ENCODE data around the gene ATXN2. TPM values are rescaled to one million over a fixed set of nuclear protein-coding genes. Genes with fewer than 3 reads are reported as not detected.

The ATXN2 gene
- total RNA-seq, 8 experiments from 2014 or later, result 21.3 to 103 (median 36.7) TPM

DNA sequence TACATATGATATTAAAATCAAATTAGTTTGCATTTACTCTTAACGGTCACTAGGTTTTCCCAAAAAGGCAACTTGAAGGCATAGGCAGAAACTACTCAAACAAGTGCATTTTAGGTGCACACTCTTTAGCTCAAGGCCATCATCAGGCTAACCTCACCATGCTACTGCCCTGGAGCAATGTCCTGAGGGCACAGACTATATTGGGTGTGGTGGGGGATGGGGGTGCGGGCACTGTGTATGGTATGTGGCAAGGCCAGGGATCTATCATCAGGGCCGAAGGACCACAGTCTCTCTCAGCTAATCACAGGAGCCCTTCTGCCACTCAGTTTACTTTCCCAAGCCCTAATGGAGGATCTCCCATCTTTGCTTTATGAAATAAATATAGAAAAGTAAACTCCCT is 141.5 kb downstream of the ATXN2 start:
- Histone ChIP-seq H3K27ac (no peak overlapping the region), H3K4me1 (replicated peaks in 1 of 2) (no peaks in the 10 kb centered on the region), H3K4me3 (no peak overlapping the region)
- WGBS, 10 experiments, result 40 to 100% (median 63%) methylated on average over 1 to 2 of the region's 3 CpGs; no CpG with 5 or more reads in 3 of the 10 experiments
- ATAC-seq (replicated peaks in 6 of 8), result no peak
- in situ Hi-C loops (cut with MboI; ENCODE audit: low pct_unique_long_range_greater_than_20kb in 2 of 9, low sequenced_read_pairs in 9 of 9, unreplicated experiment in 9 of 9), result no loop called here

DNA sequence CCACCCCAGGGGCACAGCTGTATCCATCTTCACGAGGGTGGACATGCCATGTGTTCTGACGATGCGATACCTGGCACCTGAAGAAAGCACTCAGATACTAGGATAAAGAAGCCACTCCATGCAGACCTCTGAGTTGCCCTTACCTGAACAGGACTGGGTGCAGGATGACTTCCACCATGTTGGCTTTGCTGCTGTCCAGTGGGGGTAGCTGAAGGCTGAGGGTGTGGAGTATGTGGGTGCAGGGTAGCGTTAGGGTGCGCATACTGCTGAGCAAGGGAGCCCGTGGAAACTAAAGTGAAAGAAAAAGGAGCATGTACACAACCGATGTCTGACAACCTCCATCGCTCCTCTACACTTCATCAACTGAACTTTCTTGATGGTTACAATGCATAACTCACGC is 142.0 kb downstream of the ATXN2 start:
- H3K4me3 ChIP-seq, result no peak overlapping the region
- no peak for ATAC-seq (replicated peaks in 6 of 8)
- WGBS, 10 experiments, result 86 to 100% (median 100%) methylated on average over 1 to 5 of the region's 9 CpGs; no CpG with 5 or more reads in 1 of the 10 experiments
- in situ Hi-C loops (cut with MboI; ENCODE audit: low pct_unique_long_range_greater_than_20kb in 2 of 9, low sequenced_read_pairs in 9 of 9, unreplicated experiment in 9 of 9), result no loop called here
- no peaks in the 10 kb centered on the region for H3K4me1 ChIP-seq (replicated peaks in 1 of 2)
- H3K27ac ChIP-seq, result no peak overlapping the region

DNA sequence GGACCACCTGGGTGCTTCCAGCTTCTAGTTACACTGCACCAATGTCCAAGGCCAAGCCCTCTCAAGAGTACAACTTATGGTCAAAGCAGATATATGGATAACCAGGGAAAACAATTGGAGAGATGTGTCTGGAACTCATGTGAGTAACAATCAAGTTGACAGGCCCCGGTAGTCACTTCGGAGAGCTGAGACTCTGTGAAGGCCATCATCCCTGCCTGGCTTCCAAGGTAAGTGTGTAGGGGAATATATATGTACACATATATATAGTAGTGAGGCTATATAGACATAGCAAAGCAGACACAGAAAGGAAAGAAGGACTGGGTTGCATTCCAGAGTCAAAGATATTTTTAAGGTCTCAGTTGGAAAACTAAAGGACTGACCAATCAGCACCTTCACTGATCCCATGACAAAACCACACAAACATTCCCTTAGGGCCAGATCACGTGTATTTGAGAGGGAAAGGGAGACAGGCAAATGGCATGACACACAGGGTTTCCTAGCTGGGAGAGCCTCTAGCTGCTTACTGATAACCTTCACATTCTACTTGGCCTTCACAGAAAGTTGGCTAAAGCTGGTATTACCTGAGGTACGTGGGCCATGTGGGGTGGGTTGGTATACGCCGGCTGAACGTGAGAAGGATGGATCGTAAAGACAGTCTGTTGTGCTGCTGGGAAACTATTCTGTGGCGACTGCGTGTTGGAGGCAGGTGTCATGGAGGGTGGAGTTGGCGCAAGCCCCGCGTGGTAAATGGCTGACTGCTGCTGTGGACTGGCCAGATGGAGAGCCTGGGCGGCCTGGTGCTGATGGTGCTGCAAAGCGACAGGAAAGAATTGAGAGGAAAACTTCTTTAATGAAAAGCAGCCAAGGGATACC is 143.4 kb downstream of the ATXN2 start:
- in situ Hi-C loops (cut with MboI; ENCODE audit: low pct_unique_long_range_greater_than_20kb in 2 of 9, low sequenced_read_pairs in 9 of 9, unreplicated experiment in 9 of 9), result no loop called here
- 84 to 100% (median 96%) methylated on average over 1 to 15 of the region's 15 CpGs; no CpG with 5 or more reads in 1 of the 10 experiments for WGBS, 10 experiments
- Histone ChIP-seq H3K4me3 (no peak overlapping the region), H3K4me1 (replicated peaks in 1 of 2) (no peaks in the 10 kb centered on the region), H3K27ac (no peak overlapping the region)
- peak in 1 of 8 experiments; percentile 19 for ATAC-seq (replicated peaks in 6 of 8)

DNA sequence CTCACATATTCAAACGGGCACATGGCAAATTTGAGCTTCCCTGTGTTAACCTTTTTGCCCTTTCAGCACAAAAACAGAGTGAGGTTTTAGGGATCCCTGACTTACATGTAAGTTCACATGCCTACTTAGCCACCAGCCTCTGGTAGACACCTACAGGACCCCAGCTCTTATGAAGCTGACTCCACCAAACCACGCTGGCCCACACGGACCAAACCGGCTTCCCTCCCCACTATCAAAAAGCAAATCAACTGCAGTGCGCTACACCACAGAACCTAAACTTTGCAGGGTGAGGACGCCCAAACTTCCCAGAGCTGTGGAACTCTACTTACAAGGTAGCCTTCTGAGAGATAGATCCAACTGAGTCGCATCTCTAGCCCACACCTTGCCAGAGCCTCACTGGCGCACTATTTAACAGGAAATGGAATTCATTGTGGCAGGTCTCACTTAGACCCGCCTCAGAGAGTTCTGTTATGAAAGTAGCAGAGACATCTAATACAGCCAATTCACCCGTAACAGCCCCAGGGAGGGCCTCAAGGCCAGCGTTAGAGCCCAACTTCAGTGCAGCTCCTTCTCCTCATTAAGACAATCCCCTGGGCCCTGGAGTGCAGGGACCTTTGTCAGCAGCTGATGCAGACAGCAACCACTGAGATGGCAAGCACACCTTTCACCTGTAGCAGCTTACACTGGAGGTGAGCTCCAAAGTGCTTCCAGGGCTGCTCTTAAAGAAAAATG is 144.2 kb downstream of the ATXN2 start:
- in situ Hi-C loops (cut with MboI; ENCODE audit: low pct_unique_long_range_greater_than_20kb in 2 of 9, low sequenced_read_pairs in 9 of 9, unreplicated experiment in 9 of 9), result no loop called here
- ATAC-seq (replicated peaks in 6 of 8), result no peak
- 82 to 100% (median 92%) methylated on average over 2 to 8 of the region's 11 CpGs; no CpG with 5 or more reads in 1 of the 10 experiments for WGBS, 10 experiments
- Histone ChIP-seq H3K27ac (no peak overlapping the region), H3K4me3 (no peak overlapping the region), H3K4me1 (replicated peaks in 1 of 2) (no peaks in the 10 kb centered on the region)

DNA sequence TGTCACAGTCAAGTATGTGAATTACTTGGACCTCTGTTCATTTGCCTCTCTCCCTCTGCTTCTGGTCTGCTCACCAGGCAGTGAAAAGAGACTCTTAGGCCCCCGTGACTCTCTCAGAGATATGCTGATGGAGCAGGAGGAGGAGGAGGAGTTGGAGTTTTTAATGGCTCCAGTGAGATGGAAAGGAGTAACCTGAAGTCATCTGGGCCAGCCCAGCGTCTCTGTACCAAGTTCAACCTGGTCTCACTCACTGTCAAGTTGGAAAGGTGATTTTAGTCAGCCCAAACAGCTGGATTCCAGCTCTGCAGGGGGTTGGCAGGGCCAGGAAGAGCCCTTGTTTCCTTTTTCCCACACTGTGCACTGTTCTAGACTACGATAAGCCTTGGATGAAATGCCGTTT is 144.8 kb downstream of the ATXN2 start:
- Histone ChIP-seq H3K4me3 (no peak overlapping the region), H3K4me1 (replicated peaks in 1 of 2) (no peaks in the 10 kb centered on the region), H3K27ac (no peak overlapping the region)
- in situ Hi-C loops (cut with MboI; ENCODE audit: low pct_unique_long_range_greater_than_20kb in 2 of 9, low sequenced_read_pairs in 9 of 9, unreplicated experiment in 9 of 9), result no loop called here
- WGBS, 10 experiments, result 17 to 77% (median 65%) methylated on average over 1 to 4 of the region's 4 CpGs; no CpG with 5 or more reads in 4 of the 10 experiments
- ATAC-seq (replicated peaks in 6 of 8), result peak in 1 of 8 experiments; percentile 8

DNA sequence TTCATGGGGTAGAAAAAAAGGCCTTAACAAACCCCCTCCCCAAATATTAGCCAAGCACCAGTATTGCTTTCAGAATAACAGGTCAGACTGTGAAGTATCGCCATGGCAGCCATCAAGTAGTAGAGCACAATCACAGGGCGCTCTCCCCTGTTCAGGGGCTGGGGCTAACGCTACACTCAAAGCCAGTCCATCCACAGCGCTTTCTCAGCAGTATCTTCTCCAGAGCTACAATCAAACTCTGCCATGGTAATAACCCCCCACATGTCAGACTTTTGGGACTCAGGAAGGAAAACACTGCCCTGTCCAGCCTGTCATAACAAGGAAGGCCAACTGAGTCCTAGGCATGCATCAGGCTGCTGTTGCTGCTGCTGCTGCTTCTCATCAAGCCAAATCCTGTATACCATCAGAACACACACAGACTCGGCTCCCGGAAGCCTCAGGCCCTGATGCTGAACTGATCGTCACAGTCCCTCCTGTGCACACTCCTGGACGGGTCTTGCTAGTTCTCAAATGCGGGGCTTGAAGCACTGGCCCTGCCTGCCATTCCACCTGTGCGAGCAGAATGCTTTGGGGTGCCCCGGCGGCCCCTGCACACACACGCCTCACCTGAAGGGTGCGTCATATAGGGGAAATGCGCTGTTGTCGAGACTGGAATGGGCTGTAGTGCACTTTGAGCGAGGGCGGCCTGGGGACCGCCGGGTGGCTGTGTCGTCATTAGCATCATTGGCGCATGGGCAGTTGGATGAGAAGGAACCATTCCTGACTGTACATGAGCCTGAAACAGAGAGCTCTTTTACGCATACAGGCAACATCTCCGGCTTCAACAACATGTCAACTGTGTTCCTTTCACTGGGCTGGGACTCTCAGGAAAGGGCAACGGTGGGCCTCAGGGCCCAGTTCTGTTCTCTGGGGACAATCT is 145.8 kb downstream of the ATXN2 start:
- 89 to 100% (median 100%) methylated on average over 1 to 8 of the region's 25 CpGs; no CpG with 5 or more reads in 5 of the 10 experiments for WGBS, 10 experiments
- no peaks in the 10 kb centered on the region for H3K4me1 ChIP-seq (replicated peaks in 1 of 2)
- peak in 4 of 8 experiments; percentile 23 to 50 (median 35) for ATAC-seq (replicated peaks in 6 of 8)
- no peak overlapping the region for H3K27ac ChIP-seq
- in situ Hi-C loops (cut with MboI; ENCODE audit: low pct_unique_long_range_greater_than_20kb in 2 of 9, low sequenced_read_pairs in 9 of 9, unreplicated experiment in 9 of 9), result no loop called here
- H3K4me3 ChIP-seq, result no peak overlapping the region

DNA sequence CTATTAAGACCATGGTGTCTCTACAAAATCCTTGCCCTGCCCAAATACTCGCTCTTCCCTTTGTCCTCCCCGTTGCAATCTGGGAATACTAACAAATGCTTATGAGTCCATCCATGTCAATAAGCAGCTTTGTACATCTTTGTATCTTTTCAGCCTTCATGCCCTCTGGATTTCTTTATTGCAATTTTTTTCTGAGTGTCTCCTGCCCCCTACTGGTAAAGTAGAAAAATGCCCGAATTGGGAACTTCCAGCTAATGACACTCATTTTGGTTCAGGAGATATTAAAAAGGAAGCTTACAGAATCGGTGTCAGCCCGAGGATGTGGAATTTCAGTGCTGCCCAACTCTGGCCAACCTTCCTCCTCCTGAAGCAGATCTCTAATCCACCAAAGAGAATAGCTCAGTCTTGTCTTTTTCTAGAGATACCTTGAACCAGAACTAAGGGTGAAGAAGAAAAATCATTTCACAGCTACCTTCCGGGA is 147.4 kb downstream of the ATXN2 start:
- WGBS, 10 experiments, result 25 to 92% (median 42%) methylated on average over 1 to 6 of the region's 6 CpGs
- Histone ChIP-seq H3K4me3 (no peak overlapping the region), H3K27ac (no peak overlapping the region), H3K4me1 (replicated peaks in 1 of 2) (no peaks in the 10 kb centered on the region)
- ATAC-seq (replicated peaks in 6 of 8), result peak in 5 of 8 experiments; percentile 14 to 38 (median 24)
- in situ Hi-C loops (cut with MboI; ENCODE audit: low pct_unique_long_range_greater_than_20kb in 2 of 9, low sequenced_read_pairs in 9 of 9, unreplicated experiment in 9 of 9), result no loop called here

DNA sequence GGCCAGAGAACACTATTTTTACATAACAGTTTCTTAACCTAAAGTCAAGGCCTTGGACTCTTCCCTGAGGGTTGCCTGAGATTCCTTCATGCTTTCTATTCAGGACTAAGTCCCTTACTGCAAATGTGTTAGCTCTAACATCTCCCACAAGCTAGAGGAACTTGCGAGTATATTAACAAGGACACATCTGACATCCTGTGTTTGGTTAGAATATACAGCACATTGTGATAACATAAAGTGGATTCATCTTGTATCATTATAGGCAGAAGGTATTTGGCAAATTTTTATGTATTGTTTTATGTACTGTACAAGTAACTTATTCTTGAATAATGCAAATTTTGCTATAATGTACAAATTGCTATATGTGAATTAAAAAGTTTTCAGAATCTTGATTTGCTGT is 147.9 kb downstream of the ATXN2 start:
- Histone ChIP-seq H3K4me3 (no peak overlapping the region), H3K27ac (no peak overlapping the region), H3K4me1 (replicated peaks in 1 of 2) (peaks cover 1 to 3% of the 10 kb centered on the region in 2 donors)
- no peak for ATAC-seq (replicated peaks in 6 of 8)
- WGBS, 10 experiments, result 100% methylated on average over 1 of the region's 1 CpG; no CpG with 5 or more reads in 6 of the 10 experiments
- in situ Hi-C loops (cut with MboI; ENCODE audit: low pct_unique_long_range_greater_than_20kb in 2 of 9, low sequenced_read_pairs in 9 of 9, unreplicated experiment in 9 of 9), result no loop called here

DNA sequence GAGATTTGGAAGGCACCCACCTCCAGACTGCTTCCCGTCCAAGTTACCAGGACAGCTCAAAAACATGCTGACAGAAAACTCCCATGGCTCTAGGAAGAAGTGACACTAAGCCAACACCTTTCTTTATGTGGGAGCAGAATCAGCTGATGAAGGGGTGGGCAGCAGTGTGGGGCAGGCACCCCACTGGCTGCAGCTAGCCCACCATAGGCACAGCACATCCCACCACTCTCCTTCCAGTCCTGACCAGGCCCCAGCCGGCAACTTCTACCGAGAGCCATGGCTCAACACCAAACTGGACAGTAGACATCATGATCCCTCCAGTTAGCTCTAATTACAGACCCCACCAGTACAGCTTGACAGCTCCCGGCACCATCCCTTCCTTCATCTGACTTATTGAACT is 148.4 kb downstream of the ATXN2 start:
- Histone ChIP-seq H3K4me3 (no peak overlapping the region), H3K27ac (no peak overlapping the region), H3K4me1 (replicated peaks in 1 of 2) (peaks cover 7 to 8% of the 10 kb centered on the region in 2 donors)
- no peak for ATAC-seq (replicated peaks in 6 of 8)
- 30 to 100% (median 92%) methylated on average over 1 to 4 of the region's 4 CpGs; no CpG with 5 or more reads in 1 of the 10 experiments for WGBS, 10 experiments
- in situ Hi-C loops (cut with MboI; ENCODE audit: low pct_unique_long_range_greater_than_20kb in 2 of 9, low sequenced_read_pairs in 9 of 9, unreplicated experiment in 9 of 9), result no loop called here

DNA sequence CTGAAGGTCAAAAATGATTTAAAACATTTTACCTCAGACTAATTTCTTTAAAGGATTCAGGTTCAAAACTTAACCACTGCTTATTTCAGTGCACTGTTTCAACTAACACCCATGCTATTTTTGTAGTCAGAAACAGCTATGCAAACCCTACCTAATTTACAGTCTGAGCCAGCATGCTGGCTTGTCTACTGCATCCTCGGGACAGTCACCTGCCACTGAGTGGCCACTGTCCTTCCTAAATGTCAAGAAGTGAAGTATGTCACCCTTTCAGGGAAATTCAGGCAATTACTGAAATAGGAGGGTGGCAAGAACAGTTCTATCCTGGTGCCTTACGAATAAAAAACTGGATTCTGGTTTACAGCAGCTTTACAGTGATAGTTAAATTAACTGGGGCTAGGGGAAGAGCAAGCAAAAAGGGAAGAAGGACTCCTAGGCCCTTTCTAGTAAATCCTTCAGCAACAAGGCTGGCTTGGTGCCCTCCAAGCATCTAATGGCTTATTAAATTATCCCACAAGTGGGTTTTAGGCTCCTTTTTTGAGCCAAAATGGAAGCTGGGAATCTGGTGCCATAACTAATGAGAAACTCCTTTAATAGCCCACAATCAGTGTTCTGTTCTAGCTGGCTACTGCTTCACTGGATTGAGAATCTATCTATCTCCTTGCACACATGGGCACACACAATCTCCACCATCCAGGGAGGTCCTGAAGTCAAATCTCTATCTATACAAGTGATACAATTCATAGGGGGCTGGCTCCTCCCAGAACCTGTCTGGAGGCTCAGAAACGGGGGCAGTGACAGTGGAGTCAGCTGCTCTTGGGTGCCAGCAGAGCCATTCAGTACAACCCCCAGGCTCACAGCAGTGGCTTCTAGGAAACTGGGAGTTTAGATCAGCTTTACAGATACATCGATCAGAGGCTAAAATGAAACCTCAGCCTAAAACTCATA is 150.0 kb downstream of the ATXN2 start:
- Histone ChIP-seq H3K4me1 (replicated peaks in 1 of 2) (peaks cover 15 to 19% of the 10 kb centered on the region in 2 donors), H3K4me3 (no peak overlapping the region), H3K27ac (no peak overlapping the region)
- 45 to 100% (median 82%) methylated on average over 1 to 3 of the region's 4 CpGs for WGBS, 10 experiments
- ATAC-seq (replicated peaks in 6 of 8), result no peak
- in situ Hi-C loops (cut with MboI; ENCODE audit: low pct_unique_long_range_greater_than_20kb in 2 of 9, low sequenced_read_pairs in 9 of 9, unreplicated experiment in 9 of 9), result loop anchor here in 1 of 9 experiments (10.0 kb wide), 1 partner anchor 114 kb away; no protein-coding TSS in a partner anchor

DNA sequence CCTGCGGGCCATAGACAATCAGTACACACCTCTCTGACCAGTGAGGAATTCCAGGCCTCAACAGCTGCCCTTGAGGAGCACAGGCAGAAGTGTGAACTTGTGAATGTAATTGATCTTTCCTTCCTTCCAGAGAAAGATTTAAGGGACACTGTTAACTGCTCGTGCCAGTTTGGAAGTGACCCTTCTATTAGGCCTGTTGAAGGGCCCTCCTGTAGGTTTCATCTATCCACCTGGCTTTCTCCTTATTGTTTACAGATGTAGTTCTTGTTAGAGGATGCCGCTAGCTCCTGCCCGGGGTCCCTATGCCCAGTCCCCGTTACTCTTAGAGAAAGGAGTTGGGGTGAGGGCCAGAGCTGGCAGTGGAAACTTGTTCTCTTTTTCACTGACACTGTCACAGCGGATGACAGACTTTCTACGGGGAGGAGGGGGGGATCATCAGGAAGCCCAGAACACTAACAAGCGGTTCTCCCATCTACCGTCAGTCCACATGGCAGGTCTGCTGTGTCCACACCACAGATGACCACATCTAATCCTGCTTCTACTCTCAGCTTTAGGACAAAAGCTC is 150.8 kb downstream of the ATXN2 start:
- Histone ChIP-seq H3K4me1 (replicated peaks in 1 of 2) (peaks cover 15 to 19% of the 10 kb centered on the region in 2 donors), H3K27ac (no peak overlapping the region), H3K4me3 (no peak overlapping the region)
- ATAC-seq (replicated peaks in 6 of 8), result no peak
- WGBS, 10 experiments, result 56 to 100% (median 84%) methylated on average over 1 to 7 of the region's 9 CpGs; no CpG with 5 or more reads in 3 of the 10 experiments
- in situ Hi-C loops (cut with MboI; ENCODE audit: low pct_unique_long_range_greater_than_20kb in 2 of 9, low sequenced_read_pairs in 9 of 9, unreplicated experiment in 9 of 9), result loop anchor here in 1 of 9 experiments (10.0 kb wide), 1 partner anchor 114 kb away; no protein-coding TSS in a partner anchor

Measured in motor neuron (in vitro differentiated cells).